Endothelial cell of umbilical vein (primary cell): ENCODE measurements around the gene PPP4R3B. TPM values are rescaled to one million over a fixed set of nuclear protein-coding genes. Genes with fewer than 3 reads are reported as not detected.
"Not testable (repeated sequence)": the region's sequence is repeated elsewhere in the genome, so short reads cannot be mapped to it uniquely, and the experiment has no call there.

ENCODE experiments used
- BruUV-seq: library from RNA; stranded (reverse); fragments of 400-500 nt; replicated peaks from 2 replicates; lab custom pipeline; 2021; lab: Mats Ljungman, UMichigan
- CTCF ChIA-PET: fragments of 300-600, 350-600 bp; sonication (Branson Sonifier 250); formaldehyde crosslinking; loops from one replicate; lab custom pipeline; 2021; ENCODE audit warnings: antibody characterized with exemption, inconsistent platforms; lab: Charles Lee
- POLR2A ChIA-PET: fragments of 300-600, 350-600 bp; sonication (Branson Sonifier 250); formaldehyde crosslinking; loops from one replicate; lab custom pipeline; 2021; ENCODE audit warnings: antibody characterized with exemption, inconsistent platforms; lab: Charles Lee
- DNase-seq: peaks from one replicate; pipeline ENCODE4 v3.0.0-alpha.2; 2011; ENCODE audit warnings: low read depth, low spot score
- FAIRE-seq: peaks from 2 replicates; lab custom pipeline; 2011; peaks lifted over from hg19 to GRCh38; lab: Jason Lieb, UNC
- H2AFZ ChIP-seq: 2 replicates; pipeline ENCODE4 v1.6.0; 2012; ENCODE audit warnings: low read depth, low read length, control low read depth, inconsistent platforms
- H3K27ac ChIP-seq: 2 replicates; pipeline ENCODE4 v1.5.1; 2011; ENCODE audit warnings: low read depth, mild to moderate bottlenecking, control low read depth, low read length, moderate library complexity; ENCODE audit not compliant: insufficient read depth
- H3K27me3 ChIP-seq, 2 experiments: 2 replicates each; pipeline versions ENCODE4 v1.6.0 to v1.6.1; 2011; ENCODE audit warnings: low read length in 2 of 2, mixed read lengths in 1 of 2; ENCODE audit not compliant: control insufficient read depth in 2 of 2, insufficient read depth in 2 of 2
- H3K36me3 ChIP-seq, 2 experiments: 2 replicates in 1 of 2; 3 replicates in 1 of 2; pipeline ENCODE4 v1.5.1; 2011; ENCODE audit warnings: low read length in 2 of 2, mild to moderate bottlenecking in 1 of 2, moderate library complexity in 1 of 2; ENCODE audit not compliant: control insufficient read depth in 2 of 2, insufficient read depth in 2 of 2; ENCODE audit errors: extremely low read depth in 1 of 2
- H3K4me1 ChIP-seq: 3 replicates; pipeline ENCODE4 v1.5.1; 2011; ENCODE audit warnings: mild to moderate bottlenecking, low read length; ENCODE audit not compliant: control insufficient read depth, insufficient read depth; ENCODE audit errors: extremely low read depth
- H3K4me2 ChIP-seq: 2 replicates; pipeline ENCODE4 v1.6.1; 2011; ENCODE audit warnings: low read length, control low read depth, mixed read lengths; ENCODE audit not compliant: insufficient read depth
- H3K4me3 ChIP-seq, 3 experiments: fragments of 200-600 bp in 1 of 3; sonication (generic), shearing (Covaris generic) in 1 of 3; replicated peaks in 1 of 3; 2 replicates each; pipeline ENCODE4 v1.5.1; 2011 to 2016; ENCODE audit warnings: control low read depth in 3 of 3, low read length in 3 of 3, mild to moderate bottlenecking in 2 of 3, inconsistent platforms in 1 of 3, low read depth in 1 of 3, moderate library complexity in 1 of 3; ENCODE audit not compliant: insufficient read depth in 1 of 3
- H3K79me2 ChIP-seq: 2 replicates; pipeline ENCODE4 v1.6.0; 2012; ENCODE audit warnings: low read length, inconsistent platforms; ENCODE audit not compliant: control insufficient read depth, insufficient read depth
- H3K9ac ChIP-seq: replicated peaks from 2 replicates; pipeline ENCODE3; 2011; ENCODE audit warnings: low read length, control low read depth; ENCODE audit not compliant: insufficient read depth; ENCODE audit errors: extremely low read depth
- H3K9me1 ChIP-seq: replicated peaks from 3 replicates; pipeline ENCODE4 v1.6.0; 2011; ENCODE audit warnings: mild to moderate bottlenecking, low read length; ENCODE audit not compliant: control insufficient read depth, insufficient read depth; ENCODE audit errors: extremely low read depth
- H3K9me3 ChIP-seq: replicated peaks from 2 replicates; pipeline ENCODE4 v1.5.1; 2012; ENCODE audit warnings: low read length, inconsistent platforms; ENCODE audit not compliant: control insufficient read depth, insufficient read depth
- H4K20me1 ChIP-seq: replicated peaks from 2 replicates; pipeline ENCODE3; 2011; ENCODE audit warnings: mild to moderate bottlenecking, low read length; ENCODE audit not compliant: control insufficient read depth, insufficient read depth; ENCODE audit errors: extremely low read depth
- CTCF ChIP-seq, 2 donors: IDR thresholded peaks; 1 replicate in 1 of 2; 2 replicates in 1 of 2; pipeline ENCODE4 v1.5.1; 2011; ENCODE audit warnings: low read length in 2 of 2, mild to moderate bottlenecking in 2 of 2, moderate library complexity in 2 of 2, control low read depth in 1 of 2, inconsistent platforms in 1 of 2, low read depth in 1 of 2; ENCODE audit not compliant: insufficient read depth in 1 of 2; ENCODE audit errors: extremely low read depth in 1 of 2
- EZH2 ChIP-seq: IDR thresholded peaks from 2 replicates; pipeline ENCODE4 v1.6.1; 2012; ENCODE audit warnings: borderline replicate concordance, low read depth, mild to moderate bottlenecking, moderate library complexity, low read length, inconsistent platforms; ENCODE audit not compliant: severe bottlenecking
- FOS ChIP-seq: IDR thresholded peaks from 2 replicates; pipeline ENCODE4 v1.6.1; 2011; ENCODE audit warnings: mild to moderate bottlenecking, low read length, moderate library complexity, borderline replicate concordance; ENCODE audit not compliant: insufficient read depth
- GATA2 ChIP-seq: IDR thresholded peaks from 2 replicates; pipeline ENCODE4 v1.7.0; 2011; ENCODE audit warnings: low read depth, mild to moderate bottlenecking, moderate library complexity, mixed read lengths, low read length; ENCODE audit not compliant: insufficient read length, insufficient read depth
- JUN ChIP-seq: IDR thresholded peaks from 2 replicates; pipeline ENCODE4 v1.6.1; 2011; ENCODE audit warnings: borderline replicate concordance, low read depth; ENCODE audit not compliant: insufficient read length, insufficient read depth
- MAX ChIP-seq: IDR thresholded peaks from 2 replicates; pipeline ENCODE4 v1.6.1; 2011; ENCODE audit not compliant: insufficient read depth, insufficient read length
- MYC ChIP-seq: IDR thresholded peaks from one replicate; pipeline ENCODE4 v1.6.1; 2011; ENCODE audit warnings: mild to moderate bottlenecking, low read depth, low read length
- POLR2A ChIP-seq: IDR thresholded peaks from 2 replicates; pipeline ENCODE4 v1.6.1; 2012; ENCODE audit warnings: low read depth, mild to moderate bottlenecking, control low read depth, low read length
- dilution Hi-C: fragments of 300-500 bp; cut with MboI; formaldehyde crosslinking; loops from one replicate; pipeline ENCODE4 v1.15.0; 2019; ENCODE audit warnings: low sequenced_read_pairs; ENCODE audit not compliant: extremely low pct_ligation_motif_present
- intact Hi-C: fragments of 100-400 bp; cut with micrococcal nuclease; formaldehyde crosslinking; loops from one replicate; pipeline ENCODE4 v1.10.0; 2022
- polyA plus RNA-seq, 4 experiments: library from polyadenylated mRNA; depleted of rRNA in 3 of 4; stranded (reverse) in 3 of 4; unstranded in 1 of 4; fragments of >200 nt; gene quantifications; 2 replicates each; pipeline versions ENCODE4 v1.2.1 to v1.2.3, GENCODE V29; 2011 to 2012; ENCODE audit warnings: missing spikeins in 1 of 4
- total RNA-seq: library from RNA; stranded (reverse); gene quantifications from 2 replicates; pipeline ENCODE4 v1.2.3, GENCODE V29; 2021

Gene PPP4R3B
- total and polyA plus RNA-seq, 2 donors (not counting 3 experiments of a cell fraction or from before 2014, with no cell fraction given), result 11.2 to 51.5 TPM

- peaks cover 3 to 6% of the 10 kb centered on the region in 2 experiments for H3K36me3 ChIP-seq
- H3K4me3 ChIP-seq, result no peak overlapping the region
- peak; percentile 21 for FAIRE-seq
- H4K20me1 ChIP-seq, result no peaks in the 10 kb centered on the region
- no peaks in the 10 kb centered on the region for H3K9me1 ChIP-seq
- dilution Hi-C loops, result no loop called here
- peaks cover 13% of the 10 kb centered on the region for H3K4me1 ChIP-seq
- TF ChIP-seq FOS (peak; percentile 62), CTCF (IDR thresholded peaks at IDR 0.05; ENCODE audit: extremely low read depth in 1 of 2, insufficient read depth in 1 of 2, low read depth in 1 of 2, low read length in 2 of 2) (no peak), EZH2 (no peak), POLR2A (no peak), MYC (no peak), JUN (peak; percentile 72), MAX (no peak), GATA2 (no peak)
- intact Hi-C loops, result loop anchor here (1.0 kb wide), 1 partner anchor 66 kb away; no protein-coding TSS in a partner anchor
- H3K4me2 ChIP-seq, result peak overlapping the region; percentile 51
- H2AFZ ChIP-seq, result no peak overlapping the region
- H3K9me3 ChIP-seq, result no peaks in the 10 kb centered on the region
- CTCF ChIA-PET, result interaction anchor here (0.9 kb wide), 1 partner anchor 31 kb away, joined by 3 read pairs; no protein-coding TSS in a partner anchor
- peak overlapping the region; percentile 75 for H3K27ac ChIP-seq
- DNase-seq, result peak; percentile 84
- no peaks in the 10 kb centered on the region for H3K79me2 ChIP-seq
- H3K27me3 ChIP-seq, result no peaks in the 10 kb centered on the region
- peak overlapping the region; percentile 31 for H3K9ac ChIP-seq
- POLR2A ChIA-PET, result no interaction called here
- no TSS peak for BruUV-seq
Measured at GRCh38 chr2:55550368-55551102, 66.9 kb downstream of the PPP4R3B start.

- H3K4me2 ChIP-seq, H3K27me3 ChIP-seq, dilution Hi-C loops, H3K36me3 ChIP-seq, H3K27ac ChIP-seq, BruUV-seq, H3K4me3 ChIP-seq, CTCF ChIA-PET, H3K79me2 ChIP-seq, FAIRE-seq, H4K20me1 ChIP-seq, intact Hi-C loops, H3K9me1 ChIP-seq, H3K9ac ChIP-seq, H3K9me3 ChIP-seq, H2AFZ ChIP-seq, POLR2A ChIA-PET, DNase-seq: not testable (repeated sequence)
- H3K4me1 ChIP-seq, result peaks cover 13% of the 10 kb centered on the region
Measured at GRCh38 chr2:55547679-55548078, 69.7 kb downstream of the PPP4R3B start.
